Stimulated activated CD8-positive, alpha-beta memory T cell treated with anti-CD3 and anti-CD28 coated beads, Interleukin-4, amount 100 ng/mL, for 48 hours (primary cell): Measurements from ENCODE around the gene MYO19.
"Not testable (repeated sequence)": the region's sequence is repeated elsewhere in the genome, so short reads cannot be mapped to it uniquely, and the experiment has no call there.

Experiments
- DNase-seq: peaks from one replicate; pipeline ENCODE4 v3.0.0-alpha.2; 2020

Gene MYO19

DNA sequence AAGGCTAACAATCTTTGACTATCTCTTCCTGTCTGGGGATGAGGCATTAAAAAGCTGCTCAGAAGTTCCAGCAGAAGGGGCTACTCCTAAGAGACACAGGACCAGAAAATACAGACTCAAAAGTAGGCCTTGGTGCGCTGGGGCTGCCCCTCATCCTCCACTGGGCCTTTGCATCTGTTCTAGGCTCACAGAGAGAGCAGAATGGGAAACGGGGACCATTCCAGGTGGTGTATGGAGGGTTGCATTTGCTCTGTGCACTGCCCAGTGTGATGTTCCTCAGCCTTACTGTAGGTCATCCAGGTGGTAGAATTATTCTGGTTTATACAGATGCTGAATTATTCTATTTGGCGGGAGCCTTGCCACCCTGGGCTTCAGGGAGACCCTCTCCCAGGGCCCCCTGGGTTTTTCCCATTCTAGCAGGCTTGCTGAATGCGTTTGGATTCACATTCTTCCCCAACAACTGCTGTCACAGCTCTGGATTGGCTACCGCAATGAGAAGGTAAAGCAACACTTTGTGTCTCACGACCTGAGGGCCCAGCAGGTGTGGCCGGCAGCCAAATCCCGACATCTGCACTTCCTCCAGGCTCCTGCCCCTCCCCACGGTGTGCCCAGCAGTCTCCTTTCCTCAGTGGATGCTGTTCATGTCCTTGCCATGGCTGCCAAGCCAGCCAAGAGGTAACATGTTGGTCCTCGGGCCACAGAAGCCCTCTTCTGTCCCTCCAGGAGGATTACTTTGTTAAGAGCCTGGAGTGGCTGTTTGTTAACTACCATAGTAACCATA is 73.1 kb downstream of the MYO19 start:
- no peak for DNase-seq

DNA sequence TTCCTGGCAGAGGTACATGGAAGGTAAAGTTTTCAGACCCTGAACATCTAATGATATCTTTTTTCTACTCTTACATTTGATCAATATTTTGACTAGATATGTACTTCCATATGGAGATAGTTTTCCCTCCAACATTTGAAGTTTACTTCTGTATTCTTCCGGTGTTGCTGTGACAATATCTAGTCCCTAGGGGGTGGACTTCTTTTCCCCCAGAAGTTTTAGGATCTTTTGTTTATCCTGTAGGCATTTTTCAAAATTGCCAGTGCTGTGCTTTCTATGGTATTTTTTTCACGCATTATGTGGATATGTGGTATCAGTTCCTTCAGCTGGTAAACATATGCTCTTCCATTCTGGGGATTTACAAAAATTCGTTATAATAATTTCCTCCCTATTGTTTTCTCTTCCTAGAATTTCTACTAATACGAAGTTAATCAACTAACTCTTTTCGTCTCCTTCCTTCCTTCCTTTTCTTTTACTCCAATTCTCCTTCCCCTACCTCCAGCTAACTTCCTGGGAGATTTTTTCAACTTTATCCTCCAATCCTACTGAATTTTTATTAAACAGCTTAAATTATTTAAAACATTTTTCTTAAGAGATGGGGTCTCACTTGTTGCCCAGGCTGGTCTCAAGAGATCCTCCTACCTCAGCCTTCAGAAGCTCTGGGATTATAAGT is 74.3 kb downstream of the MYO19 start:
- no peak for DNase-seq

DNA sequence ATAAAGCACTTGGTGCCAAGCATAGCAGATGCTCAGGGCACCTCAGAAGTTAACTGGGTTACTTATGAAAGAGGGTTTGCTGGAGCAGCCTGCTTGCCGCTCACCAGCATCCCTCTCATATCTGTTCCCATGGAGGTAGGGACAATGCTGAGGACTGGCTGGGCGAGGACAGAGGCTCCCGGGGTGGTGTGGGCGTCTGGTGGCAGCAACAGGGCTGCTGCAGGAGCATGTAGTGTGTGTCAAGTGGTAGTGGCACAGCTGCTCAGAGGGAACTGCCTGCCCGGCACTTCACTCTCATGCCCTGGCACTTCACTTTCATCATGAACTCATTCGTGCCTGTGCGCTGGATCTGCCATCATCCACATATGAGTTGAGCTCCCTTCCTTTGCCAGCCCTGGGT is 75.1 kb downstream of the MYO19 start:
- no peak for DNase-seq

DNA sequence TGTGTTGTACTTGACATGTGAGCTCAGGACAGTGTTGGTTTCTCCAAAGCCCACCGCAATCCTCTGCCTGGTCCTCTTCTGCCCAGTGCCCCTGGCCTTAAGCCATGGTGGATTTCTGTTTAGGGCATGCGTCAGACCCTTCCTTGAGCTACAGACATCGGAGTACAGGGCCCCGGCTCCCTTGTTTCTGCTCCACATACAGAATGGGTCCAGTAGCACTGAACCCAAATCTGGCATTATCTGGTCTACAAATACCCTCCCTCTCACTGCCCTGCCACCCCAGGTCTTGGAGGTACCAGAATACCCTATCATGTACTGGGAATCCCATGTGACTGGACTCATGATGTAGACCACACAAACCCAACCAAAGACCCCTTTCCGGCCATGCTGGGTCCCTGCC is 75.6 kb downstream of the MYO19 start:
- no peak for DNase-seq

DNA sequence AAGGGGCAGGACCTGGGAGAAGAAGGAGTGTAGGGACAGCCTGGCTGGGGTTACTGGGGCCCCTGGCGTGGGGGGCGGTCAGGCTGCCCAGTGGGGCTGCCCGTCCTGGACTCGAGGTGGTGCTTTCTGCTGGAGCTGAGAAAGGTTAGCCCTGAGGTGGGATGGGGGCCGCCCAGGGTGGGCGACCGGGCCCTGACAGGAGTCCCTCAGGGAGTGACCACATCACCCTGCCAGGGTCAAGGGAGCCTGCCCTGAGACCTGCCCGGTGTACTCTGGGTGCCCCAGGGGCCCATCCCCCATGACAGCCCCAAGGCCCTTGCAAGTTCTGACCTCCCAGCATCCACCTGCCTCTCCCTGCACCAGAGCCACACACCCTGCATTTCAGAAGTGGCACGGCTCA is 77.0 kb downstream of the MYO19 start:
- DNase-seq, result not testable (repeated sequence)

DNA sequence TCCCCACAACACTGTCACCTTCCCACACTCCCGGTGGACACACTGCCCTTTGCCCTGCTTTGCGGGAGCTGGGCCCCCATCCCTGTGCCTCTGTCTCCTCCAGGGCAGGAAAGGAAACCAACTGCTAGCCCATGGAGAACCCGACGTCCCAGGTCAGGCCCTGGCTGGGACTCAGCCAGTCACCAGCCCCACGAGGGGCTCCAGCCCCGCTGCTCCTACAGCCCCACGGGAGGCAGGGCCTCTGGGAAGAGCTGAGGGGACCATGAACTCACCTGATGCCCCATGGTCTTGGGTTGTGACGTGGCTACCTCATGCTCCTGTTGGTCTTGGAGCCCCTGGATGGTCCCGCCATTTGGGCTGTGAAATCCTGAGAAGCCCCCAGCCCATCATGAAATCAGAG is 81.8 kb downstream of the MYO19 start:
- DNase-seq, result not testable (repeated sequence)

DNA sequence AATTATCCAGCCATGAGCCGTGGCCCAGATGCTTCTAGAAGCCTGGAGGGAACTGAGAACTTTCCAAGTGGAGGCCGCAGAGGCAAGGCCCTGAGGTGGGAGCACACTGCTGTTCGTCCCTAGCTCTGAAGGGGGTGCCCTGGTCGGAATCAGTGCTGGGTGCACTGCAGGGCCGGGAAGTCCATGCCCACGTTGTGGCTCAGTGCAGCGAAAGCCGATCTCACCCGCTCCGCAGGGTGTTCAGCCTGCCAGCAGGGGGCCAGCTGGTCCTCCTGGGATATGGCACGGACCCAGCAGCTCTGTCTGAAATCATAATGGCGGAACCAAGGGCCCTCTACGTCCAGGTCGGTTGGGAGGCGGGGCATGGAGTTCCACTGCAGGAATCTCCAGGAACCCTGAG is 84.7 kb downstream of the MYO19 start:
- DNase-seq, result not testable (repeated sequence)
